GM18526 (cell line): Measurements from ENCODE around the gene RPS5.

ENCODE experiments used
- POLR2A ChIP-seq: IDR thresholded peaks from 3 replicates; pipeline ENCODE4 v1.6.1; 2011; ENCODE audit not compliant: insufficient read length; ENCODE audit errors: extremely low read depth

RPS5 gene

GRCh38 chr19:58393725-58394033 is 6.6 kb downstream of the RPS5 start:
- no peak for TF ChIP-seq POLR2A

- TF ChIP-seq POLR2A: no peak
Observed at GRCh38 chr19:58394821-58395219, 7.8 kb downstream of the RPS5 start.

- TF ChIP-seq POLR2A: peak; percentile 18
Observed at GRCh38 chr19:58395220-58395978, 8.3 kb downstream of the RPS5 start, which contains the start of gene RNF225. TSS of gene RNF225 (plus strand) at chr19:58395656. CDS start at chr19:58396090, 434 bp downstream.

GRCh38 chr19:58395979-58396627 is 9.0 kb downstream of the RPS5 start:
- TF ChIP-seq POLR2A: no peak

- no peak for TF ChIP-seq POLR2A
Observed at GRCh38 chr19:58396691-58397532, 9.8 kb downstream of the RPS5 start.

- no peak for TF ChIP-seq POLR2A
Observed at GRCh38 chr19:58397533-58398037, 10.5 kb downstream of the RPS5 start.

- no peak for TF ChIP-seq POLR2A
Observed at GRCh38 chr19:58398087-58398486, 11.0 kb downstream of the RPS5 start.

- no peak for TF ChIP-seq POLR2A
Observed at GRCh38 chr19:58398545-58398944, 11.5 kb downstream of the RPS5 start.

- TF ChIP-seq POLR2A: no peak
Observed at GRCh38 chr19:58399903-58400302, 12.8 kb downstream of the RPS5 start.

- TF ChIP-seq POLR2A: no peak
Observed at GRCh38 chr19:58400316-58400915, 13.3 kb downstream of the RPS5 start.

- TF ChIP-seq POLR2A: peak; percentile 84
Observed at GRCh38 chr19:58400916-58401839, 14.1 kb downstream of the RPS5 start.

- TF ChIP-seq POLR2A: no peak
Observed at GRCh38 chr19:58401840-58402421, 14.9 kb downstream of the RPS5 start.

- TF ChIP-seq POLR2A: no peak
Observed at GRCh38 chr19:58406818-58407657, 20.0 kb downstream of the RPS5 start.
